HCT116 (cell line): Measurements from ENCODE around the gene OPHN1. TPM values are rescaled to one million over a fixed set of nuclear protein-coding genes. Genes with fewer than 3 reads are reported as not detected.
A peak's percentile ranks its signal among the peaks of the same experiment; 100 is the strongest.

Experiments used
- ATAC-seq: fragments of 200-7000 bp; cut with Tn5 transposase; 2 replicates; pipeline ENCODE4 v1.9.1; 2020; ENCODE audit warnings: mild to moderate bottlenecking, moderate library complexity
- BruUV-seq: library from RNA; stranded (reverse); fragments of 400-500 nt; replicated peaks from 2 replicates; lab custom pipeline; 2021; lab: Mats Ljungman, UMichigan
- CTCF ChIA-PET: fragments of 300-600 bp; sonication (Branson Sonifier 250); formaldehyde crosslinking; loops from one replicate; lab custom pipeline; 2021; ENCODE audit warnings: antibody characterized with exemption; lab: Charles Lee
- POLR2A ChIA-PET: fragments of 300-600, 350-600 bp; sonication (Branson Sonifier 250); formaldehyde crosslinking; loops from one replicate; lab custom pipeline; 2021; ENCODE audit warnings: antibody characterized with exemption; lab: Charles Lee
- RAD21 ChIA-PET, 2 experiments: fragments of 300-600 bp; sonication (Branson Sonifier 250); formaldehyde crosslinking; loops; one replicate each; lab custom pipeline; 2023; ENCODE audit warnings: low total read pairs in 2 of 2; ENCODE audit not compliant: uncharacterized antibody in 2 of 2, unreplicated experiment in 2 of 2, low non-redundant PET in 1 of 2; lab: Charles Lee
- DNase-seq: peaks from one replicate; pipeline ENCODE4 v3.0.0-alpha.2; 2010; ENCODE audit warnings: low read depth, low spot score
- H2AFZ ChIP-seq: fragments of 200-600 bp; shearing (Covaris generic), sonication (generic); 2 replicates; pipeline ENCODE4 v1.6.1; 2017; ENCODE audit warnings: low read depth, mixed run types, mixed read lengths, antibody characterized with exemption, low read length; ENCODE audit not compliant: poor library complexity, severe bottlenecking
- H3K27ac ChIP-seq: 2 replicates; pipeline ENCODE4 v1.5.1; 2012; ENCODE audit warnings: low read depth, low read length
- H3K27me3 ChIP-seq: fragments of 200-600 bp; sonication (generic); 2 replicates; pipeline ENCODE4 v1.6.1; 2016; ENCODE audit warnings: mixed run types, low read length, mixed read lengths; ENCODE audit not compliant: insufficient read depth
- H3K36me3 ChIP-seq, 2 experiments: fragments of 200-500 bp in 1 of 2; fragments of 200-600 bp in 1 of 2; sonication (Bioruptor generic) in 1 of 2; sonication (generic) in 1 of 2; 2 replicates each; pipeline versions ENCODE4 v1.5.1 to v1.6.1; 2014 to 2016; ENCODE audit warnings: low read length in 2 of 2, inconsistent platforms in 1 of 2, mixed read lengths in 1 of 2, mixed run types in 1 of 2; ENCODE audit not compliant: insufficient read depth in 2 of 2, control insufficient read depth in 1 of 2
- H3K4me1 ChIP-seq, 2 experiments: fragments of 200-600 bp in 1 of 2; sonication (generic) in 1 of 2; 2 replicates each; pipeline versions ENCODE4 v1.5.1 to v1.6.1; 2012 to 2017; ENCODE audit warnings: low read length in 2 of 2, inconsistent platforms in 1 of 2, mild to moderate bottlenecking in 1 of 2, mixed read lengths in 1 of 2, mixed run types in 1 of 2, moderate library complexity in 1 of 2; ENCODE audit not compliant: insufficient read depth in 2 of 2, control insufficient read depth in 1 of 2
- H3K4me2 ChIP-seq: fragments of 200-600 bp; sonication (generic); 2 replicates; pipeline ENCODE4 v1.6.1; 2017; ENCODE audit warnings: mixed run types, low read length, mixed read lengths
- H3K4me3 ChIP-seq, 2 experiments: fragments of 200-600 bp in 1 of 2; sonication (generic) in 1 of 2; replicated peaks in 1 of 2; 2 replicates each; pipeline ENCODE4 v1.5.1; 2011 to 2016; ENCODE audit warnings: low read length in 2 of 2, control low read depth in 1 of 2, low read depth in 1 of 2, mild to moderate bottlenecking in 1 of 2, mixed read lengths in 1 of 2, mixed run types in 1 of 2
- H3K79me2 ChIP-seq: fragments of 200-600 bp; sonication (generic); 2 replicates; pipeline ENCODE4 v1.6.1; 2017; ENCODE audit warnings: mild to moderate bottlenecking, mixed run types, low read length, moderate library complexity, mixed read lengths; ENCODE audit not compliant: insufficient read depth
- H3K9ac ChIP-seq: fragments of 200-600 bp; sonication (generic); 2 replicates; pipeline ENCODE4 v1.6.1; 2016; ENCODE audit warnings: low read length, mixed read lengths
- H3K9me2 ChIP-seq: fragments of 200-600 bp; sonication (generic), shearing (Covaris generic); 2 replicates; pipeline ENCODE4 v1.6.1; 2017; ENCODE audit warnings: mixed run types, mild to moderate bottlenecking, moderate library complexity; ENCODE audit not compliant: insufficient read depth
- H3K9me3 ChIP-seq, 2 experiments: fragments of 200-500 bp in 1 of 2; fragments of 200-600 bp in 1 of 2; sonication (Bioruptor generic) in 1 of 2; sonication (generic) in 1 of 2; 2 replicates each; pipeline ENCODE4 v1.6.1; 2014 to 2017; ENCODE audit warnings: low read length in 2 of 2, mixed read lengths in 2 of 2, inconsistent platforms in 1 of 2, low read depth in 1 of 2, mild to moderate bottlenecking in 1 of 2, mixed run types in 1 of 2, moderate library complexity in 1 of 2; ENCODE audit not compliant: control insufficient read depth in 1 of 2, insufficient read depth in 1 of 2
- H4K20me1 ChIP-seq: fragments of 200-600 bp; sonication (generic), shearing (Covaris generic); 2 replicates; pipeline ENCODE4 v1.6.1; 2017; ENCODE audit warnings: mixed run types, mild to moderate bottlenecking, moderate library complexity; ENCODE audit not compliant: insufficient read depth
- CBX3 ChIP-seq: IDR thresholded peaks from 2 replicates; pipeline ENCODE4 v1.6.1; 2012; ENCODE audit warnings: low read depth
- CEBPB ChIP-seq: IDR thresholded peaks from 2 replicates; pipeline ENCODE4 v1.6.1; 2012; ENCODE audit warnings: low read depth
- FOSL1 ChIP-seq: IDR thresholded peaks from 2 replicates; pipeline ENCODE4 v1.6.1; 2012; ENCODE audit warnings: low read depth
- JUND ChIP-seq: IDR thresholded peaks from 2 replicates; pipeline ENCODE4 v1.6.1; 2012
- SIN3A ChIP-seq: IDR thresholded peaks from 2 replicates; pipeline ENCODE4 v1.6.1; 2012; ENCODE audit warnings: low read depth
- SP1 ChIP-seq: IDR thresholded peaks from 2 replicates; pipeline ENCODE4 v1.6.1; 2012; ENCODE audit warnings: low read depth
- SRF ChIP-seq: IDR thresholded peaks from 2 replicates; pipeline ENCODE4 v1.6.1; 2012; ENCODE audit warnings: low read depth
- TCF7L2 ChIP-seq: IDR thresholded peaks from 2 replicates; pipeline ENCODE4 v1.7.0; 2011; ENCODE audit warnings: borderline replicate concordance, inconsistent platforms; ENCODE audit not compliant: insufficient read depth, insufficient read length; ENCODE audit errors: extremely low read depth
- ZNF274 ChIP-seq: fragments of 200-500 bp; sonication (Bioruptor generic); IDR thresholded peaks from 2 replicates; pipeline ENCODE4 v1.6.1; 2014; ENCODE audit warnings: mild to moderate bottlenecking, low read depth, low read length, inconsistent platforms
- intact Hi-C: fragments of 100-400 bp; cut with micrococcal nuclease; formaldehyde crosslinking; loops from 2 replicates; pipeline ENCODE4 v1.10.0; 2022
- total RNA-seq: library from RNA; stranded (reverse); gene quantifications from one replicate; pipeline ENCODE4 v1.2.1, GENCODE V29; 2021; ENCODE audit not compliant: unreplicated experiment
- TF ChIP-seq, protein P1 (sequence below): IDR thresholded peaks from 2 replicates; pipeline ENCODE4 v1.6.1; 2012

OPHN1 gene
- total RNA-seq, 1 experiment from 2014 or later = 2.9 TPM

DNA sequence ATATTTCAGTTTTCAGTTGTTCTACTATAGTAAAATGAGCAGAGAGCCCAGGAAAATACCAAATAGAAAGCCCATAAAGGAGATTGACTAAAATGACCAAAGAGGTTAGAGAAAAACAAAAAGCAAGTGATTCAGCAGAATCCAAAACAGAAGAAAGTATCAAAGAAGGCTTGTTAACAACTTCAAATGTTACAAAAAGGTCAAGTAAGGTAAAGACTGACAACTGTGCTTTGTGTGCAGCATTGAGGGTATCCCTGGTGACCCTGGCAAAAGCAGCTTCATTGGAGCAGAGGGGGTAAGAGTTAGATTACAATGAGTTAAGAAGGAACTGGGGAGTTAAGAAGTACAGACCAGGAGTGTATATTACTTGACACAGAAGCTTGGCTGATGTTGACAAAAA is 317.9 kb downstream of the OPHN1 start:
- Histone ChIP-seq H3K9ac (no peak overlapping the region), H3K4me1 (peaks cover 5 to 15% of the 10 kb centered on the region in 2 experiments; a peak in 3 of 4 replicates), H3K4me2 (0 out of 2 replicates have a peak overlapping the region, but pooled peaks have one; percentile 48), H3K79me2 (no peaks in the 10 kb centered on the region), H3K9me3 (no peaks in the 10 kb centered on the region), H3K27me3 (no peaks in the 10 kb centered on the region), H3K27ac (no peak overlapping the region), H3K9me2 (no peaks in the 10 kb centered on the region), H4K20me1 (no peaks in the 10 kb centered on the region), H3K4me3 (no peak overlapping the region), H2AFZ (no peak overlapping the region), H3K36me3 (no peaks in the 10 kb centered on the region)
- POLR2A ChIA-PET = no interaction called here
- CTCF ChIA-PET = no interaction called here
- TF ChIP-seq CBX3 = no peak
- TF ChIP-seq ZNF274 = no peak
- no peak for TF ChIP-seq SRF
- no peak for TF ChIP-seq TCF7L2
- TF ChIP-seq SP1 = no peak
- no peak for TF ChIP-seq CEBPB
- TF ChIP-seq FOSL1 = no peak
- no peak for TF ChIP-seq JUND
- no peak for DNase-seq
- RAD21 ChIA-PET = no interaction called here
- no peak for ATAC-seq
- no TSS peak for BruUV-seq
- intact Hi-C loops = no loop called here

DNA sequence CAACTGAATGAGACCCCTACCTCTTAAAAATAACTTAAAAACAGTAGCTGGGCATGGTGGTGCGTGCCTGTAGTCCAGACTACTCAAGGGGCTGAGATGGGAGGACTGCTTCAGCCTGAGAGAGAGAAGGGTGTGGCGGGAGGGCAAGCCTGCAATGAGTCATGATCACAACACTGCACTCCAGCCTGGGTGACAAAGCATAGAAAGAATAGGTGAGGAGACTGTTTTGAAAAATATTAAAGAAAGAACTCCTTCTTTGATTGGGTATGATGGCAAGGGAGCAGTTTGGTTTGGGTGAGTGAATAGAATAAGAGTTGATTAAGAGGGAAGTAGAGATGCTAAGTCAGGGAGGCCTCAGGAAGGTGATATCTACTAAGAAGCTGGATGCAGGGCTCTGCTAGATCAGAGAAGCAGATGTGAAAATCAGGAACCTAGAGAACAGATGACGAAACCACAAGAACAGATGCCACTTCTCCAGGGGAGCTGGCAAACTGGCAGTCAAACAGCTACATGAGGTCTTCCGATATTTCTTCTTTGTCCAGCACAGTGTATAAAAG is 318.6 kb downstream of the OPHN1 start:
- Histone ChIP-seq H3K9me2 (no peaks in the 10 kb centered on the region), H3K79me2 (no peaks in the 10 kb centered on the region), H2AFZ (no peak overlapping the region), H4K20me1 (no peaks in the 10 kb centered on the region), H3K36me3 (no peaks in the 10 kb centered on the region), H3K4me3 (no peak overlapping the region), H3K27ac (no peak overlapping the region), H3K4me1 (peaks cover 5 to 15% of the 10 kb centered on the region in 2 experiments; a peak in 3 of 4 replicates), H3K27me3 (no peaks in the 10 kb centered on the region), H3K9me3 (no peaks in the 10 kb centered on the region), H3K4me2 (peak overlapping the region; percentile 48), H3K9ac (no peak overlapping the region)
- no peak for DNase-seq
- RAD21 ChIA-PET = no interaction called here
- intact Hi-C loops = no loop called here
- POLR2A ChIA-PET = no interaction called here
- CTCF ChIA-PET = no interaction called here
- BruUV-seq = no TSS peak
- peak; percentile 94 for ATAC-seq
- TF ChIP-seq FOSL1 = peak; percentile 32; the same call in 1 of the 2 replicates
- TF ChIP-seq SIN3A = no peak
- peak; percentile 37; the same call in 1 of the 2 replicates for TF ChIP-seq JUND
- TF ChIP-seq, protein P1, sequence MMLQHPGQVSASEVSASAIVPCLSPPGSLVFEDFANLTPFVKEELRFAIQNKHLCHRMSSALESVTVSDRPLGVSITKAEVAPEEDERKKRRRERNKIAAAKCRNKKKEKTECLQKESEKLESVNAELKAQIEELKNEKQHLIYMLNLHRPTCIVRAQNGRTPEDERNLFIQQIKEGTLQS = no peak
